Measurements from ENCODE around the gene FYB1. TPM values are rescaled to one million over a fixed set of nuclear protein-coding genes. Genes with fewer than 3 reads are reported as not detected.
A peak's percentile ranks its signal among the peaks of the same experiment; 100 is the strongest.

Gene FYB1
- total RNA-seq, 1 experiment from 2014 or later: 1.3 TPM

DNA sequence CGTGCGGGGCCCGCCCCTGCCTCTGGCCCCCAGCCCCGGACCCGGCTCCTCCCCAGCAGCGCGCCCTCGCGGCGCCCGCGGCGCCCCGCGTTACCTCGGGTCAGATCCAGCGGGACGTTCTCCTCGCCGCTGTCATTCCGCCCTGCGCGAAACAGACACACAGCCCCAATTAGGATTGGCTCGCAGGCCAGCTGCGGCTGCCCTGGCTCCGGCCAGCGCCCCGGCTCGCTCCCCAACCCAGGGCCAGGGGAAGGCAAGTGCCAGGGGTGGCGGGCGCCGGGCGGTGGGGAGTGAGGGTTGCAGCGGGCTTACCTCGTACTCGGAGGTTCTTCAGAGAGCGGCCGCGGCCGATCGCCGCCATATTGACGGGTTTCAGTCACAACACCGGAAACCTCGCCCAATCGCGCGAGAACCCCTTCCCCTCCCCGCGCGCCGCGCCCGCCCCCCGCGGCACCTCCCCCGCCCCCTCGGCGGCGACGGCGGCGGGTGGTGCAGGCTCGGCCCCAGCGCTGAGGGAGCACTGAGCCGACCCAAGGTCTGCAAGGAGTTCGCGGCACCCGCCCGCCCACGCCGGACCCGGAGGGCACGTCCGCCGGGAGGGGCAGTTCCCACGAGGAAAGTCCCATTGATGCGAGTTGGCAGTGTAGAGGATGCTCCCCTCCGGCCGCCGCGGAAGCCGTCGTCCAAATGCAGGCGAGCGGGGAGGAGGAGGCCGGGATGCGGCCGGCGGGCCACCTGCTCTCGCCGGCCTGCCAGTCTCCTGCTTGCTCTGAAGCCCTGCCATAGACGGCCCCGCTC, 145.1 kb downstream of the FYB1 start, which contains the start of gene RICTOR:
TSS of gene RICTOR (minus strand) at position 383 of the 798 bp plus-strand sequence. CDS start at position 361, 22 bp downstream.
- H3K9me3 ChIP-seq: no peaks in the 10 kb centered on the region
- Mint-ChIP-seq H3K4me3 (ENCODE audit: unreplicated experiment) (peak within 1 kb of the TSS; percentile 95), H3K27ac (ENCODE audit: unreplicated experiment) (peak within 1 kb of the TSS; percentile 94), H3K9me3 (ENCODE audit: unreplicated experiment) (no peaks in the 10 kb centered on the region), H3K27me3 (ENCODE audit: insufficient read depth, unreplicated experiment) (no peaks in the 10 kb centered on the region), H3K36me3 (ENCODE audit: insufficient read depth, unreplicated experiment) (peaks cover 8% of the 10 kb centered on the region), H3K4me1 (ENCODE audit: low read depth, unreplicated experiment) (no peaks in the 10 kb centered on the region)
- H3K36me3 ChIP-seq (ENCODE audit: control insufficient read depth, insufficient read depth, low read length): no peaks in the 10 kb centered on the region
- no TSS peak for BruUV-seq (replicated peaks)
- no peaks in the 10 kb centered on the region for H3K27me3 ChIP-seq (replicated peaks; ENCODE audit: control insufficient read depth, insufficient read depth, low read length)
- peaks cover 6% of the 10 kb centered on the region; the same call in 1 of the 2 replicates for H3K4me1 ChIP-seq
- peak; percentile 89 to 92 for DNase-seq
- TF ChIP-seq, protein P1, sequence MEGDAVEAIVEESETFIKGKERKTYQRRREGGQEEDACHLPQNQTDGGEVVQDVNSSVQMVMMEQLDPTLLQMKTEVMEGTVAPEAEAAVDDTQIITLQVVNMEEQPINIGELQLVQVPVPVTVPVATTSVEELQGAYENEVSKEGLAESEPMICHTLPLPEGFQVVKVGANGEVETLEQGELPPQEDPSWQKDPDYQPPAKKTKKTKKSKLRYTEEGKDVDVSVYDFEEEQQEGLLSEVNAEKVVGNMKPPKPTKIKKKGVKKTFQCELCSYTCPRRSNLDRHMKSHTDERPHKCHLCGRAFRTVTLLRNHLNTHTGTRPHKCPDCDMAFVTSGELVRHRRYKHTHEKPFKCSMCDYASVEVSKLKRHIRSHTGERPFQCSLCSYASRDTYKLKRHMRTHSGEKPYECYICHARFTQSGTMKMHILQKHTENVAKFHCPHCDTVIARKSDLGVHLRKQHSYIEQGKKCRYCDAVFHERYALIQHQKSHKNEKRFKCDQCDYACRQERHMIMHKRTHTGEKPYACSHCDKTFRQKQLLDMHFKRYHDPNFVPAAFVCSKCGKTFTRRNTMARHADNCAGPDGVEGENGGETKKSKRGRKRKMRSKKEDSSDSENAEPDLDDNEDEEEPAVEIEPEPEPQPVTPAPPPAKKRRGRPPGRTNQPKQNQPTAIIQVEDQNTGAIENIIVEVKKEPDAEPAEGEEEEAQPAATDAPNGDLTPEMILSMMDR (IDR thresholded peaks at IDR 0.05; ENCODE audit: insufficient read depth in 1 of 2, low read depth in 1 of 2, low read length in 1 of 2, severe bottlenecking in 1 of 2, unreplicated experiment in 1 of 2): no peak
- peak within 1 kb of the TSS; percentile 83 for H3K4me3 ChIP-seq (ENCODE audit: low read depth, low read length)
- ChIA-PET POLR2A (interaction anchor here (0.6 kb wide), 1 partner anchor 396 kb away, joined by 3 read pairs; no protein-coding TSS in a partner anchor), CTCF (no interaction called here)
- intact Hi-C loops (cut with micrococcal nuclease; ENCODE audit: unreplicated experiment): loop anchor here (5.0 kb wide), 1 partner anchor 208 kb away; no protein-coding TSS in a partner anchor

DNA sequence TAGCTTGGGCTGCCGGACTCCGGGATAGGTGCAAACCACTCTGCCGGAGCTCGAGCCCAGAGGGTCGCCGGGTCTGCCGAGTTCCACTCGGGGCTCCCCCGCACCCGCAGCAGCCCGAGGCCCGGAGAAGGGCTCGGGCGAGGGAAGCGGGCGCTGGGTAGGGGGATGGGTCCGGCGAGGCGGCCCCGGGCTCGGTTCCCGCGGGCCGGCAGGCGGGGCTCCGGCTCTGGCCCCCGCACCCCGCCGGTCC, 145.7 kb downstream of the FYB1 start:
- intact Hi-C loops (cut with micrococcal nuclease; ENCODE audit: unreplicated experiment): loop anchor here (5.0 kb wide), 1 partner anchor 209 kb away; no protein-coding TSS in a partner anchor
- Mint-ChIP-seq H3K27me3 (ENCODE audit: insufficient read depth, unreplicated experiment) (no peaks in the 10 kb centered on the region), H3K36me3 (ENCODE audit: insufficient read depth, unreplicated experiment) (peaks cover 8% of the 10 kb centered on the region), H3K4me1 (ENCODE audit: low read depth, unreplicated experiment) (no peaks in the 10 kb centered on the region), H3K4me3 (ENCODE audit: unreplicated experiment) (peak overlapping the region; percentile 95), H3K9me3 (ENCODE audit: unreplicated experiment) (no peaks in the 10 kb centered on the region), H3K27ac (ENCODE audit: unreplicated experiment) (peak overlapping the region; percentile 94)
- Histone ChIP-seq H3K27me3 (replicated peaks; ENCODE audit: control insufficient read depth, insufficient read depth, low read length) (no peaks in the 10 kb centered on the region), H3K9me3 (no peaks in the 10 kb centered on the region), H3K4me3 (ENCODE audit: low read depth, low read length) (peak overlapping the region; percentile 83), H3K36me3 (ENCODE audit: control insufficient read depth, insufficient read depth, low read length) (no peaks in the 10 kb centered on the region), H3K4me1 (peaks cover 6% of the 10 kb centered on the region; the same call in 1 of the 2 replicates)
- POLR2A ChIA-PET: no interaction called here
- CTCF ChIA-PET: no interaction called here
- no TSS peak for BruUV-seq (replicated peaks)
- TF ChIP-seq, protein P1 (IDR thresholded peaks at IDR 0.05; ENCODE audit: insufficient read depth in 1 of 2, low read depth in 1 of 2, low read length in 1 of 2, severe bottlenecking in 1 of 2, unreplicated experiment in 1 of 2): no peak
- DNase-seq: peak in 1 of 2 experiments; percentile 40

DNA sequence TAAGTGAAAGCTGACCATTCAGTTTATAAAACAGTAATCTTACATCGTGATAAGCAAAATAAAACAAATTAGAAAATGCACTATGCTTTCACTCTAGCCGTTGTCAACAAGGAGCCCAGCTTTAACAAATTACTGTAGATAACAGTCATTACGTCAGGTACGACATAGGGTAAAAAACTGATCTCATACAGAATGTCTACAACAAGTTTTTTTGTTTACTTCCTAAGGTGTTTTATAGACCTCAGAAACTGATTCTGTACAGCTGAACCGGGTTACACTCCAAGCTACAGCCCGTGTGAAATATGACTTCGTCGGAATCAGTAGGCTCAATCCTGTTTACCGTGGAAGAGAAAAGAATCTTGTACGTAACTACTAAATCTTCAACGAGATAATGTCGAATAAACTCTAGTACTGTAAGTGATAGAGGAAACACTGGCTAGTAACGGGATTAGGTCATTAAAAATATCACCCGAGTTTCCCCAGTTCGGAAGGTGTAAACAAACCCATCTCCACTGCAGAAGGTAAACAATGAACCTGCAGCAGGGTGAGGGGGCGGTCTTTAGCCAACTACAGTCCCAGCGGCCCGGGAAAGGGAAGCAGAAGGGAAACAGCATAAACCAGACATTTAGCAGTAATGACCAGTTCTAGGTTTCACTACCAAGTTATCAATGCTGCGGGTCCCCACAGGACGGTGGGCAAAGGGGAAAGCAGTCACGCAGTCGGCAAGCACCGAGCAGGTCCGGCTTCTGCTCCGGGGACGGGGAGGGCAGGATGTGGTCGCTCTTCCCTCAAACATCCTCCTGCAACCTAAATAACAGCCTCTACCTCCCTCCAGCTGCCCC, 146.2 kb downstream of the FYB1 start:
- TF ChIP-seq, protein P1 (IDR thresholded peaks at IDR 0.05; ENCODE audit: insufficient read depth in 1 of 2, low read depth in 1 of 2, low read length in 1 of 2, severe bottlenecking in 1 of 2, unreplicated experiment in 1 of 2): no peak
- Histone ChIP-seq H3K9me3 (no peaks in the 10 kb centered on the region), H3K27me3 (replicated peaks; ENCODE audit: control insufficient read depth, insufficient read depth, low read length) (no peaks in the 10 kb centered on the region), H3K4me3 (ENCODE audit: low read depth, low read length) (peak overlapping the region; percentile 83), H3K4me1 (peaks cover 6% of the 10 kb centered on the region; the same call in 1 of the 2 replicates), H3K36me3 (ENCODE audit: control insufficient read depth, insufficient read depth, low read length) (no peaks in the 10 kb centered on the region)
- ChIA-PET CTCF (no interaction called here), POLR2A (interaction anchor here (0.7 kb wide), 1 partner anchor 95 kb away, joined by 3 read pairs; no protein-coding TSS in a partner anchor)
- H3K27me3 Mint-ChIP-seq (ENCODE audit: insufficient read depth, unreplicated experiment): no peaks in the 10 kb centered on the region
- H3K36me3 Mint-ChIP-seq (ENCODE audit: insufficient read depth, unreplicated experiment): peaks cover 14% of the 10 kb centered on the region
- BruUV-seq (replicated peaks): TSS peak; percentile 34
- H3K4me3 Mint-ChIP-seq (ENCODE audit: unreplicated experiment): peak overlapping the region; percentile 95
- intact Hi-C loops (cut with micrococcal nuclease; ENCODE audit: unreplicated experiment): loop anchor here (5.0 kb wide), 1 partner anchor 209 kb away; no protein-coding TSS in a partner anchor
- no peaks in the 10 kb centered on the region for H3K9me3 Mint-ChIP-seq (ENCODE audit: unreplicated experiment)
- no peaks in the 10 kb centered on the region for H3K4me1 Mint-ChIP-seq (ENCODE audit: low read depth, unreplicated experiment)
- DNase-seq: peak; percentile 45 to 58
- peak overlapping the region; percentile 94 for H3K27ac Mint-ChIP-seq (ENCODE audit: unreplicated experiment)

All from Caco-2 (cell line).